HG03139 (cell line): Measurements from ENCODE around the gene LINGO4.
A peak's percentile ranks its signal among the peaks of the same experiment; 100 is the strongest.

Experiments
- ATAC-seq: cut with Tn5 transposase; IDR thresholded peaks from one replicate; pipeline ENCODE4 v1.9.1; 2021; ENCODE audit not compliant: unreplicated experiment

Gene LINGO4

GRCh38 chr1:151814426-151814825 is 9.2 kb upstream of the LINGO4 start:
- no peak for ATAC-seq

- ATAC-seq = no peak
Observed at GRCh38 chr1:151813271-151813977, 8.2 kb upstream of the LINGO4 start.

- no peak for ATAC-seq
Observed at GRCh38 chr1:151811181-151811580, 6.0 kb upstream of the LINGO4 start.

GRCh38 chr1:151809985-151810556 is 4.9 kb upstream of the LINGO4 start:
- no peak for ATAC-seq

- no peak for ATAC-seq
Observed at GRCh38 chr1:151809290-151809984, 4.2 kb upstream of the LINGO4 start.

GRCh38 chr1:151807766-151808165 is 2.5 kb upstream of the LINGO4 start:
- ATAC-seq = no peak

GRCh38 chr1:151807131-151807530 is 1.9 kb upstream of the LINGO4 start:
- ATAC-seq = no peak

GRCh38 chr1:151806170-151806569 is 951 bp upstream of the LINGO4 start:
- ATAC-seq = no peak

- ATAC-seq = no peak
Observed at GRCh38 chr1:151803915-151804314, 1.3 kb downstream of the LINGO4 start.

- no peak for ATAC-seq
Observed at GRCh38 chr1:151803164-151803563, 2.1 kb downstream of the LINGO4 start.

- no peak for ATAC-seq
Observed at GRCh38 chr1:151802372-151802771, 2.8 kb downstream of the LINGO4 start.

GRCh38 chr1:151801846-151802245 is 3.4 kb downstream of the LINGO4 start:
- no peak for ATAC-seq

- ATAC-seq = no peak
Observed at GRCh38 chr1:151801310-151801820, 3.9 kb downstream of the LINGO4 start.

- ATAC-seq = no peak
Observed at GRCh38 chr1:151800830-151801229, 4.4 kb downstream of the LINGO4 start.

GRCh38 chr1:151799179-151800022 is 5.8 kb downstream of the LINGO4 start:
- ATAC-seq = no peak

GRCh38 chr1:151798571-151798970 is 6.6 kb downstream of the LINGO4 start:
- ATAC-seq = no peak

- no peak for ATAC-seq
Observed at GRCh38 chr1:151790940-151791651, 14.1 kb downstream of the LINGO4 start.

- peak; percentile 95 for ATAC-seq
Observed at GRCh38 chr1:151790071-151790939, 14.9 kb downstream of the LINGO4 start, which contains the start of gene TDRKH. Gene TDRKH (minus strand): TSS chr1:151790500. CDS start chr1:151783022, 7,478 bp downstream.

- ATAC-seq = no peak
Observed at GRCh38 chr1:151787689-151788088, 17.5 kb downstream of the LINGO4 start.
